H1 (cell line): ENCODE data around the gene GRB7. TPM values are rescaled to one million over a fixed set of nuclear protein-coding genes. Genes with fewer than 3 reads are reported as not detected.

ENCODE experiments used
- BCL11A ChIP-seq, 2 experiments: IDR thresholded peaks; one replicate each; pipeline ENCODE4 v1.6.1; 2011; ENCODE audit warnings: low read depth in 2 of 2, low read length in 2 of 2, mild to moderate bottlenecking in 2 of 2
- CBX8 ChIP-seq: fragments of 300-800, 300-1000 bp; sonication (generic); IDR thresholded peaks from 2 replicates; pipeline ENCODE4 v1.7.1; 2016; ENCODE audit warnings: low read depth, low read length, borderline replicate concordance
- HDAC2 ChIP-seq, 2 experiments: fragments of 300-600 bp in 1 of 2; sonication (generic) in 1 of 2; IDR thresholded peaks; 2 replicates each; pipeline ENCODE4 v1.6.1; 2011 to 2012; ENCODE audit warnings: low read depth in 2 of 2, low read length in 2 of 2, mild to moderate bottlenecking in 2 of 2, moderate library complexity in 2 of 2, borderline replicate concordance in 1 of 2, inconsistent platforms in 1 of 2
- KDM1A ChIP-seq: fragments of 200-600, 300-600 bp; sonication (generic); IDR thresholded peaks from 2 replicates; pipeline ENCODE4 v1.7.1; 2016; ENCODE audit warnings: mild to moderate bottlenecking, low read length, borderline replicate concordance
- NANOG ChIP-seq: IDR thresholded peaks from 2 replicates; pipeline ENCODE4 v1.6.1; 2011; ENCODE audit warnings: low read length, low read depth, mild to moderate bottlenecking, inconsistent platforms; ENCODE audit not compliant: insufficient read depth, poor library complexity, severe bottlenecking
- PHF8 ChIP-seq: fragments of 200-600 bp; sonication (generic); conservative IDR thresholded peaks from 2 replicates; pipeline ENCODE4 v1.7.1; 2012; ENCODE audit warnings: low read depth, mild to moderate bottlenecking, inconsistent platforms, low read length, moderate library complexity
- RFX5 ChIP-seq: IDR thresholded peaks from 2 replicates; pipeline ENCODE4 v1.6.1; 2011; ENCODE audit warnings: low read depth, low read length, improper control_type of control experiment, borderline replicate concordance
- SRF ChIP-seq: IDR thresholded peaks from 2 replicates; pipeline ENCODE4 v1.6.1; 2011; ENCODE audit warnings: mild to moderate bottlenecking, low read depth, low read length, moderate library complexity
- polyA plus RNA-seq, 7 experiments: library from polyadenylated mRNA; depleted of rRNA in 3 of 7; stranded (reverse) in 5 of 7; unstranded in 2 of 7; fragments of >200 nt in 5 of 7; fragments of 200-250 nt in 2 of 7; gene quantifications; 1 replicate in 5 of 7; 2 replicates in 1 of 7; 4 replicates in 1 of 7; pipeline versions ENCODE4 v1.2.1 to v1.2.3, GENCODE V29; 2011 to 2013; ENCODE audit warnings: missing spikeins in 2 of 7, mixed read lengths in 2 of 7
- total RNA-seq: library from RNA; stranded (reverse); fragmentation: NEBNext Ultra II Directional; extraction: Animal tissue kit (Norgen Biotek cat#: 25700); gene quantifications from 2 replicates; pipeline ENCODE4 v1.2.1, GENCODE V29; 2021
- TF ChIP-seq, protein P1 (sequence below): fragments of 300-600 bp; sonication (generic); IDR thresholded peaks from 2 replicates; pipeline ENCODE4 v1.7.1; 2012; ENCODE audit warnings: low read length, moderate library complexity, mild to moderate bottlenecking, inconsistent platforms; ENCODE audit not compliant: insufficient replicate concordance

Gene GRB7
- total and polyA plus RNA-seq, 2 of the 8 experiments (the other 6 are each of a cell fraction or from before 2014, with no cell fraction given): 32.2 to 41.5 TPM

DNA sequence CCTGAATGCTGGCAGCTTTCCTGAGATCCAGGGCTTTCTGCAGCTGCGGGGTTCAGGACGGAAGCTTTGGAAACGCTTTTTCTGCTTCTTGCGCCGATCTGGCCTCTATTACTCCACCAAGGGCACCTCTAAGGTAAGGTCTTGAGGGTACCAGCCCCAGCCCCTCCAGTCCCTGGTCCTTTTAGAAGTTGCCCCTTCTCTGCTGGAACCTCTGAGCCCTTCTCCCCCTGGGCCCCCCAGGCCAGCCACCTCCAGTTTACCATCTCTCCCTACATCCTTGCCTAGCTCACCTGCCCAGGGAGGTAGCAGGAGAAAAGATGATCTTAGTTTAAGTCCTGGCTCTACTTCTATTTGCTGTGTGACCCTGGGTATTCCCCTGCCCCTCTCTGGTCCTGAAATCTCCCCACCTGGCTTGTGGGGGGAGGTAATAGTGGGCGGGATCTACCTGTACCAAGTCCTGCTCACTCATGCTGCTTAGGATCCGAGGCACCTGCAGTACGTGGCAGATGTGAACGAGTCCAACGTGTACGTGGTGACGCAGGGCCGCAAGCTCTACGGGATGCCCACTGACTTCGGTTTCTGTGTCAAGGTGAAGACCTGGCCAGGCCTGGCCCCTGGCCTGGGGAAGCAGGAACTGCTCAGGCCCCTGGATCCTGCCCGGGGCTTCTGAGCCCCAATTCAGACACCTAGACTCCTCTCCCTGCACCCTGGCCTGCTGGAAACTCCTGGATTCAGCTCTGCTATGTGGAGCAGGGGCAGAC, 6.5 kb downstream of the GRB7 start (continued):
- TF ChIP-seq CBX8: no peak
- no peak for TF ChIP-seq PHF8
- TF ChIP-seq RFX5: no peak
- no peak for TF ChIP-seq SRF
- TF ChIP-seq HDAC2 (IDR thresholded peaks at IDR 0.05; ENCODE audit: borderline replicate concordance in 1 of 2, low read depth in 2 of 2, low read length in 2 of 2): no peak
- TF ChIP-seq, protein P1, sequence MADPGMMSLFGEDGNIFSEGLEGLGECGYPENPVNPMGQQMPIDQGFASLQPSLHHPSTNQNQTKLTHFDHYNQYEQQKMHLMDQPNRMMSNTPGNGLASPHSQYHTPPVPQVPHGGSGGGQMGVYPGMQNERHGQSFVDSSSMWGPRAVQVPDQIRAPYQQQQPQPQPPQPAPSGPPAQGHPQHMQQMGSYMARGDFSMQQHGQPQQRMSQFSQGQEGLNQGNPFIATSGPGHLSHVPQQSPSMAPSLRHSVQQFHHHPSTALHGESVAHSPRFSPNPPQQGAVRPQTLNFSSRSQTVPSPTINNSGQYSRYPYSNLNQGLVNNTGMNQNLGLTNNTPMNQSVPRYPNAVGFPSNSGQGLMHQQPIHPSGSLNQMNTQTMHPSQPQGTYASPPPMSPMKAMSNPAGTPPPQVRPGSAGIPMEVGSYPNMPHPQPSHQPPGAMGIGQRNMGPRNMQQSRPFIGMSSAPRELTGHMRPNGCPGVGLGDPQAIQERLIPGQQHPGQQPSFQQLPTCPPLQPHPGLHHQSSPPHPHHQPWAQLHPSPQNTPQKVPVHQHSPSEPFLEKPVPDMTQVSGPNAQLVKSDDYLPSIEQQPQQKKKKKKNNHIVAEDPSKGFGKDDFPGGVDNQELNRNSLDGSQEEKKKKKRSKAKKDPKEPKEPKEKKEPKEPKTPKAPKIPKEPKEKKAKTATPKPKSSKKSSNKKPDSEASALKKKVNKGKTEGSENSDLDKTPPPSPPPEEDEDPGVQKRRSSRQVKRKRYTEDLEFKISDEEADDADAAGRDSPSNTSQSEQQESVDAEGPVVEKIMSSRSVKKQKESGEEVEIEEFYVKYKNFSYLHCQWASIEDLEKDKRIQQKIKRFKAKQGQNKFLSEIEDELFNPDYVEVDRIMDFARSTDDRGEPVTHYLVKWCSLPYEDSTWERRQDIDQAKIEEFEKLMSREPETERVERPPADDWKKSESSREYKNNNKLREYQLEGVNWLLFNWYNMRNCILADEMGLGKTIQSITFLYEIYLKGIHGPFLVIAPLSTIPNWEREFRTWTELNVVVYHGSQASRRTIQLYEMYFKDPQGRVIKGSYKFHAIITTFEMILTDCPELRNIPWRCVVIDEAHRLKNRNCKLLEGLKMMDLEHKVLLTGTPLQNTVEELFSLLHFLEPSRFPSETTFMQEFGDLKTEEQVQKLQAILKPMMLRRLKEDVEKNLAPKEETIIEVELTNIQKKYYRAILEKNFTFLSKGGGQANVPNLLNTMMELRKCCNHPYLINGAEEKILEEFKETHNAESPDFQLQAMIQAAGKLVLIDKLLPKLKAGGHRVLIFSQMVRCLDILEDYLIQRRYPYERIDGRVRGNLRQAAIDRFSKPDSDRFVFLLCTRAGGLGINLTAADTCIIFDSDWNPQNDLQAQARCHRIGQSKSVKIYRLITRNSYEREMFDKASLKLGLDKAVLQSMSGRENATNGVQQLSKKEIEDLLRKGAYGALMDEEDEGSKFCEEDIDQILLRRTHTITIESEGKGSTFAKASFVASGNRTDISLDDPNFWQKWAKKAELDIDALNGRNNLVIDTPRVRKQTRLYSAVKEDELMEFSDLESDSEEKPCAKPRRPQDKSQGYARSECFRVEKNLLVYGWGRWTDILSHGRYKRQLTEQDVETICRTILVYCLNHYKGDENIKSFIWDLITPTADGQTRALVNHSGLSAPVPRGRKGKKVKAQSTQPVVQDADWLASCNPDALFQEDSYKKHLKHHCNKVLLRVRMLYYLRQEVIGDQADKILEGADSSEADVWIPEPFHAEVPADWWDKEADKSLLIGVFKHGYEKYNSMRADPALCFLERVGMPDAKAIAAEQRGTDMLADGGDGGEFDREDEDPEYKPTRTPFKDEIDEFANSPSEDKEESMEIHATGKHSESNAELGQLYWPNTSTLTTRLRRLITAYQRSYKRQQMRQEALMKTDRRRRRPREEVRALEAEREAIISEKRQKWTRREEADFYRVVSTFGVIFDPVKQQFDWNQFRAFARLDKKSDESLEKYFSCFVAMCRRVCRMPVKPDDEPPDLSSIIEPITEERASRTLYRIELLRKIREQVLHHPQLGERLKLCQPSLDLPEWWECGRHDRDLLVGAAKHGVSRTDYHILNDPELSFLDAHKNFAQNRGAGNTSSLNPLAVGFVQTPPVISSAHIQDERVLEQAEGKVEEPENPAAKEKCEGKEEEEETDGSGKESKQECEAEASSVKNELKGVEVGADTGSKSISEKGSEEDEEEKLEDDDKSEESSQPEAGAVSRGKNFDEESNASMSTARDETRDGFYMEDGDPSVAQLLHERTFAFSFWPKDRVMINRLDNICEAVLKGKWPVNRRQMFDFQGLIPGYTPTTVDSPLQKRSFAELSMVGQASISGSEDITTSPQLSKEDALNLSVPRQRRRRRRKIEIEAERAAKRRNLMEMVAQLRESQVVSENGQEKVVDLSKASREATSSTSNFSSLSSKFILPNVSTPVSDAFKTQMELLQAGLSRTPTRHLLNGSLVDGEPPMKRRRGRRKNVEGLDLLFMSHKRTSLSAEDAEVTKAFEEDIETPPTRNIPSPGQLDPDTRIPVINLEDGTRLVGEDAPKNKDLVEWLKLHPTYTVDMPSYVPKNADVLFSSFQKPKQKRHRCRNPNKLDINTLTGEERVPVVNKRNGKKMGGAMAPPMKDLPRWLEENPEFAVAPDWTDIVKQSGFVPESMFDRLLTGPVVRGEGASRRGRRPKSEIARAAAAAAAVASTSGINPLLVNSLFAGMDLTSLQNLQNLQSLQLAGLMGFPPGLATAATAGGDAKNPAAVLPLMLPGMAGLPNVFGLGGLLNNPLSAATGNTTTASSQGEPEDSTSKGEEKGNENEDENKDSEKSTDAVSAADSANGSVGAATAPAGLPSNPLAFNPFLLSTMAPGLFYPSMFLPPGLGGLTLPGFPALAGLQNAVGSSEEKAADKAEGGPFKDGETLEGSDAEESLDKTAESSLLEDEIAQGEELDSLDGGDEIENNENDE: no peak
- no peak for TF ChIP-seq KDM1A
- TF ChIP-seq BCL11A (IDR thresholded peaks at IDR 0.05; ENCODE audit: low read depth in 2 of 2, low read length in 2 of 2): no peak
- TF ChIP-seq NANOG: no peak
